BJ (cell line): ENCODE measurements around the gene KCND3. TPM values are rescaled to one million over a fixed set of nuclear protein-coding genes. Genes with fewer than 3 reads are reported as not detected.

ENCODE experiments used
- CTCF ChIA-PET: fragments of 350-600 bp; formaldehyde crosslinking; extraction: SDS; loops from one replicate; lab custom pipeline; 2021; ENCODE audit warnings: antibody characterized with exemption, inconsistent platforms; lab: Yijun Ruan, JAX
- POLR2A ChIA-PET: fragments of 300-600 bp; sonication (Branson Sonifier 250); formaldehyde crosslinking; extraction: SDS; loops from one replicate; lab custom pipeline; 2021; ENCODE audit warnings: antibody characterized with exemption; lab: Charles Lee
- DNase-seq: peaks from one replicate; pipeline ENCODE4 v3.0.0-alpha.2; 2011; ENCODE audit warnings: low read depth
- H3K27me3 ChIP-seq: 2 replicates; pipeline ENCODE4 v1.6.0; 2011; ENCODE audit warnings: low read length; ENCODE audit not compliant: control insufficient read depth, insufficient read depth
- H3K36me3 ChIP-seq: 2 replicates; pipeline ENCODE4 v1.5.1; 2011; ENCODE audit warnings: low read length; ENCODE audit not compliant: control insufficient read depth, insufficient read depth
- H3K4me3 ChIP-seq: 2 replicates; pipeline ENCODE4 v1.5.1; 2011; ENCODE audit warnings: low read depth, mild to moderate bottlenecking, control low read depth, low read length
- CTCF ChIP-seq: IDR thresholded peaks from 2 replicates; pipeline ENCODE4 v1.5.1; 2011; ENCODE audit warnings: low read depth, mild to moderate bottlenecking, control low read depth, inconsistent platforms, low read length, moderate library complexity; ENCODE audit not compliant: insufficient read depth
- polyA plus RNA-seq: library from polyadenylated mRNA; depleted of rRNA; stranded (reverse); fragments of >200 nt; gene quantifications from 2 replicates; pipeline ENCODE4 v1.2.3, GENCODE V29; 2011

KCND3 gene
- polyA plus RNA-seq, 1 experiment, result 3.6 TPM

GRCh38 chr1:111980686-111981085 lies 8.8 kb downstream of the KCND3 start:
- POLR2A ChIA-PET, result no interaction called here
- TF ChIP-seq CTCF, result no peak
- DNase-seq, result no peak

GRCh38 chr1:111978695-111979094 lies 10.8 kb downstream of the KCND3 start:
- POLR2A ChIA-PET, result no interaction called here
- no peak for TF ChIP-seq CTCF

More at GRCh38 chr1:111980686-111981085, 8.8 kb downstream of the KCND3 start:
- peaks cover 2% of the 10 kb centered on the region for H3K27me3 ChIP-seq
- no peak overlapping the region for H3K4me3 ChIP-seq
- CTCF ChIA-PET, result no interaction called here
- H3K36me3 ChIP-seq, result no peaks in the 10 kb centered on the region

GRCh38 chr1:111977378-111977777 lies 12.1 kb downstream of the KCND3 start:
- TF ChIP-seq CTCF, result no peak
- ChIA-PET POLR2A (no interaction called here), CTCF (no interaction called here)
- Histone ChIP-seq H3K36me3 (no peaks in the 10 kb centered on the region), H3K27me3 (peaks cover 2% of the 10 kb centered on the region), H3K4me3 (no peak overlapping the region)
- no peak for DNase-seq

More at GRCh38 chr1:111978695-111979094, 10.8 kb downstream of the KCND3 start:
- H3K27me3 ChIP-seq, result peaks cover 2% of the 10 kb centered on the region
- no peak for DNase-seq
- CTCF ChIA-PET, result interaction anchor here (0.9 kb wide), 1 partner anchor 13 kb away, joined by 3 read pairs; no protein-coding TSS in a partner anchor
- no peak overlapping the region for H3K4me3 ChIP-seq
- no peaks in the 10 kb centered on the region for H3K36me3 ChIP-seq

- Histone ChIP-seq H3K4me3 (no peak overlapping the region), H3K36me3 (no peaks in the 10 kb centered on the region), H3K27me3 (peaks cover 2% of the 10 kb centered on the region)
- DNase-seq, result no peak
- ChIA-PET CTCF (no interaction called here), POLR2A (no interaction called here)
- TF ChIP-seq CTCF, result no peak
These were observed 12.6 kb downstream of the KCND3 start for GRCh38 chr1:111976842-111977241.

GRCh38 chr1:111976332-111976731 lies 13.1 kb downstream of the KCND3 start:
- CTCF ChIA-PET, result interaction anchor here (0.8 kb wide), 1 partner anchor 14 kb away, joined by 3 read pairs; no protein-coding TSS in a partner anchor
- H3K4me3 ChIP-seq, result no peak overlapping the region
- POLR2A ChIA-PET, result no interaction called here
- no peak for TF ChIP-seq CTCF
- no peaks in the 10 kb centered on the region for H3K36me3 ChIP-seq
- peaks cover 2% of the 10 kb centered on the region for H3K27me3 ChIP-seq
- no peak for DNase-seq
